K562 (cell line): Measurements from ENCODE around the gene PPP1R9B. TPM values are rescaled to one million over a fixed set of nuclear protein-coding genes. Genes with fewer than 3 reads are reported as not detected.
A peak's percentile ranks its signal among the peaks of the same experiment; 100 is the strongest.

Experiments used
- ARID3A ChIP-seq: IDR thresholded peaks from 2 replicates; pipeline ENCODE4 v1.6.1; 2012; ENCODE audit warnings: low read depth, low read length, improper control_type of control experiment, borderline replicate concordance
- ARNT ChIP-seq, 2 experiments: fragments of 450-650 bp; IDR thresholded peaks; 2 replicates each; pipeline ENCODE4 v1.6.1; 2016; ENCODE audit warnings: mild to moderate bottlenecking in 1 of 2
- CC2D1A ChIP-seq: fragments of 450-650 bp; IDR thresholded peaks from 2 replicates; pipeline ENCODE4 v1.6.1; 2017; ENCODE audit warnings: mild to moderate bottlenecking
- CREB1 ChIP-seq, 2 experiments: sonication (generic) in 1 of 2; formaldehyde crosslinking in 1 of 2; IDR thresholded peaks; 2 replicates each; pipeline versions ENCODE4 v1.6.1 to v1.8.0; 2012 to 2022; ENCODE audit warnings: inconsistent platforms in 1 of 2, mild to moderate bottlenecking in 1 of 2, missing genetic modification reagents in 1 of 2, moderate library complexity in 1 of 2
- LARP7 ChIP-seq: fragments of 450-650 bp; IDR thresholded peaks from 2 replicates; pipeline ENCODE4 v1.6.1; 2016
- RCOR1 ChIP-seq, 2 experiments: IDR thresholded peaks; 2 replicates each; pipeline ENCODE4 v1.6.1; 2012; ENCODE audit warnings: low read depth in 2 of 2, low read length in 2 of 2, borderline replicate concordance in 1 of 2, improper control_type of control experiment in 1 of 2
- STAG1 ChIP-seq: sonication (generic); formaldehyde crosslinking; IDR thresholded peaks from 2 replicates; pipeline ENCODE4 v1.5.0; 2020; ENCODE audit warnings: missing genetic modification reagents, borderline replicate concordance
- STAT5A ChIP-seq: IDR thresholded peaks from 2 replicates; pipeline ENCODE4 v1.6.1; 2012; ENCODE audit warnings: low read length, inconsistent platforms, borderline replicate concordance
- polyA plus RNA-seq, 8 experiments: library from polyadenylated mRNA; depleted of rRNA in 4 of 8; stranded (reverse) in 5 of 8; unstranded in 3 of 8; fragments of >200 nt; fragmentation: Nextera tagmentation in 2 of 8; fragmentation: Illumina TruSeq in 1 of 8; extraction: Ambion mirVana in 2 of 8; extraction: Trizol in 1 of 8; gene quantifications; 2 replicates each; pipeline versions ENCODE4 v1.2.1 to v1.2.3, GENCODE V29; 2011 to 2014; ENCODE audit warnings: inconsistent platforms in 1 of 8, missing spikeins in 1 of 8
- total RNA-seq, 7 experiments: library from RNA; depleted of rRNA in 6 of 7; stranded (reverse); fragments of >200 nt in 6 of 7; fragmentation: Illumina TruSeq in 2 of 7; extraction: Trizol in 2 of 7; gene quantifications; 2 replicates each; pipeline versions ENCODE4 v1.2.1 to v1.2.3, GENCODE V29; 2011 to 2021; ENCODE audit warnings: low replicate concordance in 1 of 7
- TF ChIP-seq, protein P1 (sequence below): fragments of 200-800 bp; sonication (Bioruptor generic); IDR thresholded peaks from 2 replicates; pipeline ENCODE4 v1.6.1; 2017; ENCODE audit warnings: missing genetic modification characterization, missing compliant biosample characterization

The PPP1R9B gene
- total and polyA plus RNA-seq, 9 of the 15 experiments (the other 6 are each of a cell fraction or from before 2014, with no cell fraction given), result 0.10 to 63.5 (median 24.7) TPM

DNA sequence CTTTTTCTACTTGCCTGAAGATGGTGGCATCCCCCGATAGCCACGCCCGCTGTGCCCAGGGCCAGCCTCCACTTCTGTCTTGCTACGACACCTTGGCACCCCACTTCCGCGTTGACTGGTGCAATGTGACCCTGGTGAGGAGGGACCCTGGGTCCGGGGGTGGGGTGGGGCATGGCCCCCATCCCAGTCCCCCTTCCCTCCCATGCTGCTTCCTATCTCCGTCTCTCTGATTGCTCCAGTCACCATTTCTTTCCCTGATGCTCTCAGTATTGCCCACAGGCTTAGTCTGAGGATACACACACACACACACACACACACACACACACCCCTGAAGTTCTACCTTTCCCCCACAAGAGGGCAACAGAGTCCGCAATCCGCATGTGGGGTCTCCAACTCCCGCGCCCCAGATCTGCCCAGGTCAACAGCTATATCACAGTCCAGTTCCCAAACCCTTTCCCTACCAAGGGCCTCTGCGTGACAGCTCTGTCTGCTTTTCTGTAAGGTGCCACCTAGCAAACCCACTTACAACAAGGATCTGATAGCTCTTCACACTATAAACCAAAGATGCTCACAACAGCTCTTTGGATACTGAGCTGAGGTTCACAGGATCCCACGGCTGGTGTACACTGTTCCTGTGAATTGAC is 18.8 kb upstream of the PPP1R9B start (continued):
- TF ChIP-seq STAG1 (CRISPR knock-in tag), result peak; percentile 85
- TF ChIP-seq, protein P1, sequence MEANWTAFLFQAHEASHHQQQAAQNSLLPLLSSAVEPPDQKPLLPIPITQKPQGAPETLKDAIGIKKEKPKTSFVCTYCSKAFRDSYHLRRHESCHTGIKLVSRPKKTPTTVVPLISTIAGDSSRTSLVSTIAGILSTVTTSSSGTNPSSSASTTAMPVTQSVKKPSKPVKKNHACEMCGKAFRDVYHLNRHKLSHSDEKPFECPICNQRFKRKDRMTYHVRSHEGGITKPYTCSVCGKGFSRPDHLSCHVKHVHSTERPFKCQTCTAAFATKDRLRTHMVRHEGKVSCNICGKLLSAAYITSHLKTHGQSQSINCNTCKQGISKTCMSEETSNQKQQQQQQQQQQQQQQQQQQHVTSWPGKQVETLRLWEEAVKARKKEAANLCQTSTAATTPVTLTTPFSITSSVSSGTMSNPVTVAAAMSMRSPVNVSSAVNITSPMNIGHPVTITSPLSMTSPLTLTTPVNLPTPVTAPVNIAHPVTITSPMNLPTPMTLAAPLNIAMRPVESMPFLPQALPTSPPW (CRISPR knock-in tag), result peak; percentile 48
- TF ChIP-seq ARID3A, result no peak
- peak; percentile 69 for TF ChIP-seq CC2D1A
- TF ChIP-seq RCOR1 (IDR thresholded peaks at IDR 0.05; ENCODE audit: borderline replicate concordance in 1 of 2, low read depth in 2 of 2, low read length in 2 of 2), result peak in 1 of 2 experiments; percentile 68; a peak in 1 of 4 replicates
- TF ChIP-seq STAT5A, result no peak
- peak; percentile 23; the same call in 1 of the 2 replicates for TF ChIP-seq CREB1 (IDR thresholded peaks at IDR 0.05)
- TF ChIP-seq CREB1 (CRISPR knock-in tag; IDR thresholded peaks at IDR 0.05), result no peak
- 0 out of 4 replicates have a peak, but pooled peaks of 1 of the 2 experiments have one; percentile 31 for TF ChIP-seq ARNT (IDR thresholded peaks at IDR 0.05)
- TF ChIP-seq LARP7, result 0 out of 2 replicates have a peak, but pooled peaks have one; percentile 35
